Naive thymus-derived CD4-positive, alpha-beta T cell (primary cell): Measurements from ENCODE around the gene IPO4. TPM values are rescaled to one million over a fixed set of nuclear protein-coding genes. Genes with fewer than 3 reads are reported as not detected.

Source experiments
- ATAC-seq: fragments of 150-1000 bp; cut with Tn5 transposase; 2 replicates; pipeline ENCODE4 v1.10.0; 2021; ENCODE audit warnings: mild to moderate bottlenecking, moderate library complexity
- CTCF ChIA-PET: fragments of 350-600 bp; sonication (Branson Sonifier 250); formaldehyde crosslinking; loops from one replicate; lab custom pipeline; 2021; ENCODE audit warnings: antibody characterized with exemption; lab: Charles Lee
- POLR2A ChIA-PET: fragments of 350-600 bp; sonication (Branson Sonifier 250); formaldehyde crosslinking; loops from one replicate; lab custom pipeline; 2021; ENCODE audit warnings: antibody characterized with exemption, inconsistent platforms; lab: Charles Lee
- DNase-seq, 9 donors: peaks; one replicate each; pipeline versions ENCODE4 v3.0.0 to v3.0.0-alpha.2; 2020 to 2022; ENCODE audit warnings: mixed read lengths in 1 of 9
- H3K27ac ChIP-seq: one replicate; pipeline ENCODE4 v1.7.0; 2013; ENCODE audit warnings: mild to moderate bottlenecking, low read depth, low read length, moderate library complexity
- H3K27me3 ChIP-seq, 2 donors: one replicate each; pipeline ENCODE4 v1.7.0; 2013; ENCODE audit warnings: low read length in 2 of 2, mild to moderate bottlenecking in 2 of 2, moderate library complexity in 2 of 2; ENCODE audit not compliant: control insufficient read depth in 2 of 2, insufficient read depth in 2 of 2
- H3K36me3 ChIP-seq, 3 experiments: 1 replicate in 2 of 3; 2 replicates in 1 of 3; pipeline ENCODE4 v1.7.0; 2013; ENCODE audit warnings: low read length in 3 of 3, mild to moderate bottlenecking in 3 of 3, moderate library complexity in 1 of 3; ENCODE audit not compliant: insufficient read depth in 3 of 3, control insufficient read depth in 2 of 3
- H3K4me1 ChIP-seq, 2 donors: one replicate each; pipeline ENCODE4 v1.7.0; 2013; ENCODE audit warnings: low read length in 2 of 2, mild to moderate bottlenecking in 2 of 2, moderate library complexity in 1 of 2; ENCODE audit not compliant: control insufficient read depth in 2 of 2, insufficient read depth in 2 of 2
- H3K4me3 ChIP-seq: 2 replicates; pipeline ENCODE4 v1.7.0; 2013; ENCODE audit warnings: mild to moderate bottlenecking, low read length
- H3K9me3 ChIP-seq, 3 experiments: 1 replicate in 2 of 3; 2 replicates in 1 of 3; pipeline ENCODE4 v1.7.0; 2013; ENCODE audit warnings: low read length in 3 of 3; ENCODE audit not compliant: control insufficient read depth in 2 of 3
- H3K27ac Mint-ChIP-seq, 9 donors: one replicate each; pipeline ENCODE4 v1.8.0; 2020 to 2022; ENCODE audit warnings: mixed read lengths in 9 of 9, mild to moderate bottlenecking in 8 of 9, moderate library complexity in 5 of 9, inconsistent platforms in 2 of 9
- H3K27me3 Mint-ChIP-seq, 5 donors: one replicate each; pipeline ENCODE4 v1.8.0; 2021 to 2022; ENCODE audit warnings: mixed read lengths in 5 of 5, mild to moderate bottlenecking in 1 of 5
- H3K36me3 Mint-ChIP-seq, 5 donors: one replicate each; pipeline ENCODE4 v1.8.0; 2020 to 2022; ENCODE audit warnings: mixed read lengths in 5 of 5, mild to moderate bottlenecking in 3 of 5, inconsistent platforms in 1 of 5
- H3K4me1 Mint-ChIP-seq, 7 donors: one replicate each; pipeline ENCODE4 v1.8.0; 2020 to 2022; ENCODE audit warnings: mixed read lengths in 7 of 7, mild to moderate bottlenecking in 3 of 7, inconsistent platforms in 1 of 7
- H3K4me3 Mint-ChIP-seq, 10 donors: one replicate each; pipeline ENCODE4 v1.8.0; 2020 to 2022; ENCODE audit warnings: mild to moderate bottlenecking in 10 of 10, mixed read lengths in 10 of 10, moderate library complexity in 6 of 10, inconsistent platforms in 2 of 10
- H3K9me3 Mint-ChIP-seq, 11 donors: one replicate each; pipeline ENCODE4 v1.8.0; 2020 to 2022; ENCODE audit warnings: mixed read lengths in 11 of 11, mild to moderate bottlenecking in 4 of 11, inconsistent platforms in 1 of 11, moderate library complexity in 1 of 11
- intact Hi-C, 2 donors: fragments of 100-400 bp; cut with micrococcal nuclease; formaldehyde crosslinking; loops; one replicate each; pipeline ENCODE4 v1.15.1; 2023
- polyA plus RNA-seq, 2 donors: library from polyadenylated mRNA; unstranded; fragments of 300-500 nt; fragmentation: Illumina TruSeq; gene quantifications; one replicate each; pipeline ENCODE4 v1.2.3, GENCODE V29; 2021
- total RNA-seq, 6 experiments: library from RNA in 5 of 6; stranded (reverse) in 5 of 6; gene quantifications; 1 replicate in 5 of 6; 2 replicates in 1 of 6; pipeline ENCODE4 v1.2.3 and lab custom pipeline; 2021 to 2026

Gene IPO4
- total and polyA plus RNA-seq, 7 experiments from 2014 or later = 17.5 to 45.2 (median 36.2) TPM

DNA sequence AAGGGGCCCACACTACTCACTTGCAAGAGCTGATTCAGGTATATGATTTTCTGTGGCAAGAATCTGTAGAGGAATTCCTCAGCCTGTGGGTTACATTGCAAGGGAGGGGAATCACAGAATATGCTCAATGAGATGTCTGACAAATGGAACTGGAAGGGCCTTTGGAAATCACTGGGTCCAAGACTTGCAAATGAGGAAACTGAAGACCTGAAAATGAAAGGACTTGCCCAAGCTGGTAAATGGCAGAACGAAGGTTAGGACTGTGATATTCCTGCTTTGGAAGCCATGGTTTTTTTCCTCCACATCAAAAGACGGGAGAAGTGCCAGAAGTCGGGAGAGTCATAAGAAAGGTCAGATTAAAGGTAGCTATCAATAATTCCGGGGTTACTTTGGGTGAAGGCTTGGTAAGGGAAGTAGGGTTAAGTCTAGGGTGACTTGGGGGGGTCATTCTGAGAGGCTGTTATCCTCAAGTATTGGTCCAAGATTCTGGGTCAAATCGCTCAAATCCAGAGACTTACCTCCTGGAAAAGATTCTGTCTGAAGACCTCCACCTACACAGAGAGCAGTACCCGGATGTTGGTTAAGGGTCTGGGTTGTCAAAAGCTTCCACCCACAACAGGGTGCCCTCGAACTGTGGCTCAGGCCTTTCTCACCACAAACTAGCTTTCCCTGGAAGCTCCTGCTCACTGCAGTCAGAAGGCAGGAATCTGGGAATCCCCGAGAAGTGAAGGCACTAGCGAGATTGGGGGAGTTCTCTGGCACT is 42.7 kb downstream of the IPO4 start:
- peaks cover 40 to 50% of the 10 kb centered on the region in 2 donors for H3K4me1 ChIP-seq
- H3K27ac Mint-ChIP-seq = peak overlapping the region; percentile 94 to 98 (median 96)
- peak overlapping the region; percentile 98 for H3K4me3 ChIP-seq
- DNase-seq (peak in 1 of 9 donors; percentile 17), ATAC-seq (no peak)
- intact Hi-C loops = loop anchor here (1.0 to 10.0 kb wide), 6 partner anchors 42 to 1051 kb away; partner anchors contain the start of genes BCL2L2 (in 2 of the 2), PPP1R3E (in 2 of the 2), ACIN1 (in 1 of the 2) and C14orf119 (in 1 of the 2)
- peak overlapping the region; percentile 88 for H3K27ac ChIP-seq
- peaks cover 7 to 43% (median 8%) of the 10 kb centered on the region in 3 experiments for H3K36me3 ChIP-seq
- H3K36me3 Mint-ChIP-seq = peaks cover 4 to 58% (median 9%) of the 10 kb centered on the region in 5 donors
- H3K9me3 ChIP-seq = no peaks in the 10 kb centered on the region
- CTCF ChIA-PET = interaction anchor here (1.1 to 4.8 kb wide), 3 partner anchors 10 to 32 kb away, joined by 5 to 36 read pairs (median 8); partner anchors contain the start of genes DCAF11, IRF9 and NRL
- H3K27me3 ChIP-seq = no peaks in the 10 kb centered on the region
- POLR2A ChIA-PET = interaction anchor here (0.8 to 11.1 kb wide), 15 partner anchors 9 to 590 kb away, joined by 3 to 139 read pairs (median 8); partner anchors contain the start of genes CHMP4A, DCAF11, EMC9 and IRF9
- no peaks in the 10 kb centered on the region for H3K9me3 Mint-ChIP-seq
- H3K4me3 Mint-ChIP-seq = peak overlapping the region; percentile 91 to 100 (median 98)
- H3K4me1 Mint-ChIP-seq = peaks cover 41 to 73% (median 69%) of the 10 kb centered on the region in 7 donors
- no peaks in the 10 kb centered on the region for H3K27me3 Mint-ChIP-seq

DNA sequence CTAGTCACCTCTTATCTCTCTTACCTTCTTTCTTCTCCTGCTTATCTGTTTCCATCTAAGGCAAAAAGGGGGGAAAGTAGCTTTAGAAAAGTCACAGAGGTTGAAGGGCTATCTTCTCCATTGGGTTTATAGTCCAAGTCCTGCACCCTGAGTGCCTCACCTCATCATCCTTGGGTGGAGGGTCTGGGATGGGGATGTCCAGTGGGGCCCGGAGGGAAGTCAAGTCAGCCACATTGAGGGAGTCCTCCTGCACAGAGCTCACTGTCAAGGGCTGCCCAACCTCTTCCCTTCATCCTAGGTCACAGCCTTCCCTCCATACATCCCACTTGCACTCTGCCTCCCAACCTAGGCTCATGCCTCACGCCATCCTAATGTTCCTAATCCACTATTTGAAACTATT is 43.4 kb downstream of the IPO4 start:
- H3K36me3 Mint-ChIP-seq = peaks cover 4 to 57% (median 5%) of the 10 kb centered on the region in 5 donors
- intact Hi-C loops = loop anchor here (10.0 kb wide), 2 partner anchors 840 to 1050 kb away; partner anchors contain the start of genes BCL2L2 (in 2 of the 2), PPP1R3E (in 2 of the 2), ACIN1 (in 1 of the 2) and C14orf119 (in 1 of the 2)

DNA sequence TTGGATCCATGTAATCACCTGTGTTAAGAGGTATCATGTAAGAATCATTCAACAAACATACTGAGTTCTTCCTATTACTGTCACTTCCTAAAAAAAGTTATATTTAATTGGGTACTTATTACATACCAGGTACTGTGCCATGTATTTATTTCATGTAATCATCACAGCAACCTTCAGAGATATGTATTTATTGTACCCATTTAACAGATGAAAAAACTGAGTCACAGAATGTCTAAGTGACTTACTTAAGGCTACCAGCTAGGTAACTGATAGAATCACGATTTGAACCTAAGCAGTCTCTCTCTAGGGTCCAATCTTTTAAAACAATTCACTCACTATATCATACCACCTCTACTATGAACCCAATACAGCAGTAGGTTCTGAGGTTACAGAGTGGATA is 44.2 kb downstream of the IPO4 start:
- H3K36me3 ChIP-seq = peaks cover 0 to 32% (median 4%) of the 10 kb centered on the region in 3 experiments
- Mint-ChIP-seq H3K9me3 (no peaks in the 10 kb centered on the region), H3K27ac (peak overlapping the region in 8 of 9 donors; percentile 54 to 96 (median 77)), H3K36me3 (peaks cover under 1 to 58% (median 6%) of the 10 kb centered on the region in 5 donors), H3K27me3 (no peaks in the 10 kb centered on the region), H3K4me3 (peak overlapping the region in 9 of 10 donors; percentile 17 to 98 (median 32)), H3K4me1 (peaks cover 44 to 76% (median 67%) of the 10 kb centered on the region in 7 donors)
- H3K9me3 ChIP-seq = no peaks in the 10 kb centered on the region
- CTCF ChIA-PET = interaction anchor here (0.6 kb wide), 1 partner anchor 17 kb away, joined by 3 read pairs; the partner anchor contains the start of gene IRF9
- H3K27me3 ChIP-seq = no peaks in the 10 kb centered on the region
- H3K4me3 ChIP-seq = no peak overlapping the region
- no peak for ATAC-seq
- POLR2A ChIA-PET = interaction anchor here (1.0 to 11.1 kb wide), 6 partner anchors 8 to 98 kb away, joined by 3 to 139 read pairs (median 8); partner anchors contain the start of genes DCAF11, EMC9, IRF9 and NRL
- intact Hi-C loops = loop anchor here (10.0 kb wide), 2 partner anchors 840 to 1050 kb away; partner anchors contain the start of genes BCL2L2 (in 2 of the 2), PPP1R3E (in 2 of the 2), ACIN1 (in 1 of the 2) and C14orf119 (in 1 of the 2)
- no peak for DNase-seq
- H3K4me1 ChIP-seq = peaks cover 40 to 46% of the 10 kb centered on the region in 2 donors
- peak overlapping the region; percentile 30 for H3K27ac ChIP-seq

More for the DNA sequence above, 43.4 kb downstream of the IPO4 start:
- Histone ChIP-seq H3K4me1 (peaks cover 40 to 50% of the 10 kb centered on the region in 2 donors), H3K4me3 (peak overlapping the region; percentile 98), H3K9me3 (no peaks in the 10 kb centered on the region), H3K27me3 (no peaks in the 10 kb centered on the region), H3K27ac (peak overlapping the region; percentile 88), H3K36me3 (peaks cover under 1 to 37% (median 6%) of the 10 kb centered on the region in 3 experiments)
- ATAC-seq (no peak), DNase-seq (no peak)
- Mint-ChIP-seq H3K27ac (peak overlapping the region in 6 of 9 donors; percentile 94 to 98 (median 97)), H3K4me3 (peak overlapping the region; percentile 91 to 100 (median 98)), H3K9me3 (no peaks in the 10 kb centered on the region), H3K27me3 (no peaks in the 10 kb centered on the region), H3K4me1 (peaks cover 40 to 76% (median 68%) of the 10 kb centered on the region in 7 donors)
- POLR2A ChIA-PET = interaction anchor here (0.7 to 11.1 kb wide), 8 partner anchors 9 to 97 kb away, joined by 4 to 139 read pairs (median 22); partner anchors contain the start of genes DCAF11, EMC9, IRF9 and NRL
- CTCF ChIA-PET = interaction anchor here (1.1 to 4.8 kb wide), 3 partner anchors 10 to 31 kb away, joined by 5 to 36 read pairs (median 8); partner anchors contain the start of genes DCAF11, IRF9 and NRL

DNA sequence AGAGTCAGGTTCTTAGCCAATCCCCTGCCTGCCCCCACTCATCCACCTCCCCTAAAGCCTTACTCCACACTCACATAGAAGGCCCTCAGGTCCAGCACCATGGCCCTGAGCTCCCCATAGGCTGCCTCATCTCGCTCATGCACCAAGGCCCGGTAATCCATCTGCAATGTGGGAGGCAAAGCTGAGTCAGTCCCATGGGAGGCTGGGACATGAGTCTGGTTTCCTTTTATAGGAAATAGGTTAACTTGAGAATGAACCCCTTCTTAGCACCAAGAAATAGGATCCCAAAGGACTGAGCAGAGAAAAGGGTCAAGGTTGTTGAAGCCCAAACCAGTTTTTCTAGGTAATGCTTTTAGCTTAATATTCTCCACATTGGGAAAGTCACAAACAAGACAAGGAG is 45.1 kb downstream of the IPO4 start:
- peaks cover 42 to 76% (median 67%) of the 10 kb centered on the region in 7 donors for H3K4me1 Mint-ChIP-seq
- Histone ChIP-seq H3K4me3 (no peak overlapping the region), H3K27me3 (no peaks in the 10 kb centered on the region), H3K36me3 (peaks cover 0 to 37% (median 0%) of the 10 kb centered on the region in 3 experiments), H3K27ac (no peak overlapping the region), H3K4me1 (peaks cover 30 to 39% of the 10 kb centered on the region in 2 donors), H3K9me3 (no peaks in the 10 kb centered on the region)
- H3K36me3 Mint-ChIP-seq = peaks cover 4 to 61% (median 13%) of the 10 kb centered on the region in 5 donors
- peak overlapping the region in 6 of 9 donors; percentile 54 to 96 (median 75) for H3K27ac Mint-ChIP-seq
- DNase-seq = no peak
- no peaks in the 10 kb centered on the region for H3K27me3 Mint-ChIP-seq
- intact Hi-C loops = loop anchor here (10.0 kb wide), 2 partner anchors 839 to 1049 kb away; partner anchors contain the start of genes BCL2L2 (in 2 of the 2), PPP1R3E (in 2 of the 2), ACIN1 (in 1 of the 2) and C14orf119 (in 1 of the 2)
- H3K9me3 Mint-ChIP-seq = no peaks in the 10 kb centered on the region
- no peak for ATAC-seq
- CTCF ChIA-PET = interaction anchor here (1.2 kb wide), 1 partner anchor 86 kb away, joined by 3 read pairs; no protein-coding TSS in a partner anchor
- H3K4me3 Mint-ChIP-seq = peak overlapping the region in 8 of 10 donors; percentile 18 to 61 (median 46)
- POLR2A ChIA-PET = interaction anchor here (1.0 to 11.1 kb wide), 5 partner anchors 7 to 99 kb away, joined by 3 to 139 read pairs (median 11); partner anchors contain the start of genes DCAF11, EMC9, IRF9 and NRL

DNA sequence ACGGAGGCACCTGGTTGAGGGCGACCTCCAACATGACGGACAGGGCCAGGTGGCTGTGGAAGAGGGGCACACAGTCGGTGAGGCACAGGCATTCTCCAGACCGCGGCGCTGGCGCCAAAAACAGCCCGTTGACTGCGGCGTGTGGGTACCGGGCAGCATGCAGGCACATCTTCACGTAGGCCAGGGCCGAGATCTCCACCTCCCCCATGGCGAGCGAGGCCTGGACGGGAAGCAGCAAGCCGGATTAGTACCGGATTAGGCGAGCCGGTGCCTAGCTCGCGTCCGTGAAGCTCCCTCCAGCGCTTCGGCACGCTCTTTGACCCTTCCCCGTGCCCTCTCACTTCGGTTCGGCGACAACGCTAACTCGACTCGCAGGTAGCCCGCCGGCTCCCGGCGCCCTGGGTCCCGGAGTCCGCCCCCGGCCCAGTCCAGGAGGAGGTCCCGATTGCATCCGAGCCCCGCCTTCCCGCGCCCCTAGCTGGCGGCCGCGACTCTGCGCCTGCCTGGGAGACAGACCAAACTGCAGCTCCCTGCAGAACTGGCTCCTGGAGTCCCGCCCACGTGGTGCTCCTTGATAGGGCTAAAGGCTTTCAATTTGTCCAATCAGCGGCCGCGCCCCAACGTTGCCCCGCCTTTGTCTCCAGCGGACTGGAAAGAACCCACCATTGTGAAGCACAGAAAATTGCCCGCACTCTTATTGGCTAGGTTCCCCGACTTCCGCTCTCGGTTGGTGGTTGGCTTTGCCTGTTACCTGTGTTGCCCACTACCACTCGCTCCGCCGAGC is 47.3 kb downstream of the IPO4 start, which contains the start of gene EMC9:
TSS of gene EMC9 (minus strand) at position 495 of the 784 bp plus-strand sequence. CDS start at position 208, 287 bp downstream.
- H3K9me3 Mint-ChIP-seq = peaks cover 0 to 2% (median 0%) of the 10 kb centered on the region in 11 donors
- Histone ChIP-seq H3K9me3 (no peaks in the 10 kb centered on the region), H3K27me3 (no peaks in the 10 kb centered on the region), H3K4me3 (peak within 1 kb of the TSS; percentile 87), H3K4me1 (peaks cover 33 to 43% of the 10 kb centered on the region in 2 donors), H3K36me3 (peaks cover 0 to 45% (median 10%) of the 10 kb centered on the region in 3 experiments), H3K27ac (peak within 1 kb of the TSS; percentile 83)
- ATAC-seq = peak; percentile 94
- H3K4me1 Mint-ChIP-seq = peaks cover 47 to 87% (median 77%) of the 10 kb centered on the region in 7 donors
- CTCF ChIA-PET = interaction anchor here (0.7 to 1.7 kb wide), 5 partner anchors 19 to 73 kb away, joined by 3 to 11 read pairs (median 4); partner anchors contain the start of genes DCAF11, IRF9 and NRL
- POLR2A ChIA-PET = interaction anchor here (0.6 to 11.7 kb wide), 17 partner anchors 7 to 169 kb away, joined by 3 to 298 read pairs (median 5); partner anchors contain the start of genes CARMIL3, CHMP4A, DCAF11 and IRF9
- no peaks in the 10 kb centered on the region for H3K27me3 Mint-ChIP-seq
- intact Hi-C loops = loop anchor here (1.0 to 10.0 kb wide), 13 partner anchors 20 to 1046 kb away; partner anchors contain the start of genes BCL2L2 (in 2 of the 2), CHMP4A (in 2 of the 2), DCAF11 (in 2 of the 2) and IRF9 (in 2 of the 2)
- DNase-seq = peak; percentile 90 to 100 (median 99)
- peak within 1 kb of the TSS; percentile 83 to 96 (median 93) for H3K27ac Mint-ChIP-seq
- H3K4me3 Mint-ChIP-seq = peak within 1 kb of the TSS; percentile 85 to 100 (median 94)
- peaks cover 4 to 68% (median 17%) of the 10 kb centered on the region in 5 donors for H3K36me3 Mint-ChIP-seq
